HEK293 (cell line): ENCODE data around the gene ADCY3.

Source experiments
- MZF1 ChIP-seq: fragments of 450-650 bp; formaldehyde crosslinking; IDR thresholded peaks from 2 replicates; pipeline ENCODE4 v1.5.1; 2017; ENCODE audit warnings: missing biosample characterization, missing genetic modification characterization, borderline replicate concordance
- ZBTB17 ChIP-seq: fragments of 450-650 bp; formaldehyde crosslinking; IDR thresholded peaks from 2 replicates; pipeline ENCODE4 v1.5.1; 2016; ENCODE audit warnings: missing biosample characterization, missing genetic modification characterization
- TF ChIP-seq, protein P1 (sequence below): fragments of 450-650 bp; formaldehyde crosslinking; IDR thresholded peaks from 2 replicates; pipeline ENCODE4 v1.5.1; 2016; ENCODE audit warnings: missing biosample characterization, missing genetic modification characterization

DNA sequence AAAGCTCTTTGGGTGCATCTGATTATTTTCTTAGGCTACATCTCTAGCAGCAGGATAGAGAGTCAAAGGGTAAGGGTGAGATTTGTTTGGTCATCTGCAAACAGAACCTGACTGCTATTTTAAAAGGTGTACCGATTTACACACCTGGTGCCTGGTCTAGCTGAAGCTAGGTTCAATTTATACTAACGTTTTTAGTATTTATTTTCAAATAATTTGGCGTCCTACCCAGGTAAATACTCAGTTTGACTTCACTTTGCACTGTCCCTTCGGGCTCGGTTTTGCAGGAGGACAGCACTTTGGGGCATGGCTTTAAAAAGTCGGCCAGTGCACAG, 127.5 kb downstream of the ADCY3 start:
- TF ChIP-seq MZF1 (tag by site-specific recombination): no peak
- no peak for TF ChIP-seq ZBTB17 (tag by site-specific recombination)
- TF ChIP-seq, protein P1, sequence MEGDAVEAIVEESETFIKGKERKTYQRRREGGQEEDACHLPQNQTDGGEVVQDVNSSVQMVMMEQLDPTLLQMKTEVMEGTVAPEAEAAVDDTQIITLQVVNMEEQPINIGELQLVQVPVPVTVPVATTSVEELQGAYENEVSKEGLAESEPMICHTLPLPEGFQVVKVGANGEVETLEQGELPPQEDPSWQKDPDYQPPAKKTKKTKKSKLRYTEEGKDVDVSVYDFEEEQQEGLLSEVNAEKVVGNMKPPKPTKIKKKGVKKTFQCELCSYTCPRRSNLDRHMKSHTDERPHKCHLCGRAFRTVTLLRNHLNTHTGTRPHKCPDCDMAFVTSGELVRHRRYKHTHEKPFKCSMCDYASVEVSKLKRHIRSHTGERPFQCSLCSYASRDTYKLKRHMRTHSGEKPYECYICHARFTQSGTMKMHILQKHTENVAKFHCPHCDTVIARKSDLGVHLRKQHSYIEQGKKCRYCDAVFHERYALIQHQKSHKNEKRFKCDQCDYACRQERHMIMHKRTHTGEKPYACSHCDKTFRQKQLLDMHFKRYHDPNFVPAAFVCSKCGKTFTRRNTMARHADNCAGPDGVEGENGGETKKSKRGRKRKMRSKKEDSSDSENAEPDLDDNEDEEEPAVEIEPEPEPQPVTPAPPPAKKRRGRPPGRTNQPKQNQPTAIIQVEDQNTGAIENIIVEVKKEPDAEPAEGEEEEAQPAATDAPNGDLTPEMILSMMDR: no peak
